AG09309 (cell line): ENCODE measurements around the gene TCF15.
"Not testable (repeated sequence)": the region's sequence is repeated elsewhere in the genome, so short reads cannot be mapped to it uniquely, and the experiment has no call there.

ENCODE experiments used
- DNase-seq: peaks from one replicate; pipeline ENCODE4 v3.0.0-alpha.2; 2010; ENCODE audit warnings: low read depth
- H3K4me3 ChIP-seq: 2 replicates; pipeline ENCODE4 v1.5.1; 2011; ENCODE audit warnings: mild to moderate bottlenecking, low read depth, low read length, moderate library complexity; ENCODE audit not compliant: control insufficient read depth
- CTCF ChIP-seq: IDR thresholded peaks from 2 replicates; pipeline ENCODE4 v1.5.1; 2011; ENCODE audit warnings: mild to moderate bottlenecking, low read depth, low read length, inconsistent platforms; ENCODE audit not compliant: insufficient read depth, control insufficient read depth; ENCODE audit errors: missing control alignments

TCF15 gene

GRCh38 chr20:592506-592905 is 17.6 kb downstream of the TCF15 start:
- no peak for DNase-seq
- H3K4me3 ChIP-seq: no peak overlapping the region
- no peak for TF ChIP-seq CTCF

- H3K4me3 ChIP-seq: no peak overlapping the region
- TF ChIP-seq CTCF: no peak
- DNase-seq: no peak
Observed at GRCh38 chr20:591941-592340, 18.2 kb downstream of the TCF15 start.

GRCh38 chr20:588932-589672 is 21.0 kb downstream of the TCF15 start:
- no peak for TF ChIP-seq CTCF
- no peak for DNase-seq
- H3K4me3 ChIP-seq: no peak overlapping the region

GRCh38 chr20:588476-588875 is 21.6 kb downstream of the TCF15 start:
- TF ChIP-seq CTCF: no peak
- no peak for DNase-seq
- H3K4me3 ChIP-seq: no peak overlapping the region

GRCh38 chr20:584971-585301 is 25.2 kb downstream of the TCF15 start:
- no peak for DNase-seq
- H3K4me3 ChIP-seq: no peak overlapping the region
- no peak for TF ChIP-seq CTCF

- no peak for TF ChIP-seq CTCF
- no peak for DNase-seq
- H3K4me3 ChIP-seq: no peak overlapping the region
Observed at GRCh38 chr20:584161-584970, 25.7 kb downstream of the TCF15 start.

GRCh38 chr20:582204-582603 is 27.9 kb downstream of the TCF15 start:
- no peak overlapping the region for H3K4me3 ChIP-seq
- no peak for TF ChIP-seq CTCF
- no peak for DNase-seq

- not testable (repeated sequence) for H3K4me3 ChIP-seq, DNase-seq
Observed at GRCh38 chr20:578940-579690, 31.0 kb downstream of the TCF15 start.
